WTC11 (cell line): Measurements from ENCODE around the gene LMCD1. TPM values are rescaled to one million over a fixed set of nuclear protein-coding genes. Genes with fewer than 3 reads are reported as not detected.
"Not testable (repeated sequence)": the region's sequence is repeated elsewhere in the genome, so short reads cannot be mapped to it uniquely, and the experiment has no call there.

Source experiments
- ATAC-seq: fragments of 200-7000 bp; cut with Tn5 transposase; 2 replicates; pipeline ENCODE4 v1.10.0; 2021; ENCODE audit warnings: mild to moderate bottlenecking, moderate library complexity
- CTCF ChIA-PET: fragments of 300-600 bp; sonication (Branson Sonifier 250); formaldehyde crosslinking; loops from one replicate; lab custom pipeline; 2021; ENCODE audit warnings: antibody characterized with exemption; lab: Charles Lee
- POLR2A ChIA-PET: fragments of 350-600 bp; sonication (Branson Sonifier 250); formaldehyde crosslinking; loops from one replicate; lab custom pipeline; 2021; ENCODE audit warnings: antibody characterized with exemption; lab: Charles Lee
- DNase-seq: peaks from one replicate; pipeline ENCODE4 v3.0.0; 2021; ENCODE audit warnings: low spot score
- H3K27ac Mint-ChIP-seq: 2 replicates; pipeline ENCODE4 v1.8.0; 2021; ENCODE audit warnings: mixed read lengths
- H3K27me3 Mint-ChIP-seq: 2 replicates; pipeline ENCODE4 v1.8.0; 2021; ENCODE audit warnings: low read depth, mild to moderate bottlenecking, moderate library complexity, mixed read lengths
- H3K36me3 Mint-ChIP-seq: 2 replicates; pipeline ENCODE4 v1.8.0; 2021; ENCODE audit warnings: mixed read lengths
- H3K4me1 Mint-ChIP-seq: 2 replicates; pipeline ENCODE4 v1.8.0; 2022; ENCODE audit warnings: mixed read lengths
- H3K4me3 Mint-ChIP-seq: 2 replicates; pipeline ENCODE4 v1.8.0; 2021; ENCODE audit warnings: mild to moderate bottlenecking, moderate library complexity, mixed read lengths
- H3K9me3 Mint-ChIP-seq: 2 replicates; pipeline ENCODE4 v1.8.0; 2021; ENCODE audit warnings: mixed read lengths
- ARID4B ChIP-seq: sonication (generic); formaldehyde crosslinking; IDR thresholded peaks from 2 replicates; pipeline ENCODE4 v1.8.0; 2023; ENCODE audit warnings: missing genetic modification reagents, mild to moderate bottlenecking, borderline replicate concordance
- CREB1 ChIP-seq: sonication (generic); formaldehyde crosslinking; IDR thresholded peaks from 2 replicates; pipeline ENCODE4 v1.8.0; 2023; ENCODE audit warnings: mild to moderate bottlenecking, missing genetic modification reagents
- CTCF ChIP-seq: fragments of 200-600 bp; IDR thresholded peaks from 2 replicates; pipeline ENCODE4 v1.8.0; 2022; ENCODE audit warnings: antibody characterized with exemption
- ELF4 ChIP-seq: sonication (generic); formaldehyde crosslinking; IDR thresholded peaks from 2 replicates; pipeline ENCODE4 v1.8.1; 2022; ENCODE audit warnings: low read depth, mild to moderate bottlenecking, moderate library complexity, missing genetic modification reagents
- FOXP1 ChIP-seq: sonication (generic); formaldehyde crosslinking; IDR thresholded peaks from 2 replicates; pipeline ENCODE4 v1.8.0; 2022; ENCODE audit warnings: missing genetic modification reagents, mild to moderate bottlenecking, moderate library complexity, borderline replicate concordance
- FOXP4 ChIP-seq: sonication (generic); formaldehyde crosslinking; IDR thresholded peaks from 2 replicates; pipeline ENCODE4 v1.8.0; 2022; ENCODE audit warnings: mild to moderate bottlenecking, missing genetic modification reagents
- GABPB1 ChIP-seq: sonication (generic); formaldehyde crosslinking; IDR thresholded peaks from 2 replicates; pipeline ENCODE4 v1.8.1; 2023; ENCODE audit warnings: mild to moderate bottlenecking, missing genetic modification reagents
- GRHL2 ChIP-seq: fragments of 250-450 bp; sonication (Bioruptor Pico); IDR thresholded peaks from 2 replicates; pipeline ENCODE4 v1.8.0; 2022; ENCODE audit warnings: mild to moderate bottlenecking, moderate library complexity; ENCODE audit not compliant: insufficient replicate concordance, severe bottlenecking
- MXD4 ChIP-seq: fragments of 250-450 bp; sonication (Bioruptor Pico); IDR thresholded peaks from 2 replicates; pipeline ENCODE4 v1.8.0; 2021; ENCODE audit warnings: mild to moderate bottlenecking, moderate library complexity, borderline replicate concordance
- PRRX2 ChIP-seq: fragments of 250-450 bp; sonication (Bioruptor Pico); IDR thresholded peaks from 2 replicates; pipeline ENCODE4 v1.8.0; 2021; ENCODE audit warnings: mild to moderate bottlenecking
- RELA ChIP-seq: sonication (generic); formaldehyde crosslinking; IDR thresholded peaks from 2 replicates; pipeline ENCODE4 v1.8.1; 2022; ENCODE audit warnings: missing genetic modification reagents, mild to moderate bottlenecking, borderline replicate concordance
- RORB ChIP-seq: fragments of 250-450 bp; sonication (Bioruptor Pico); IDR thresholded peaks from 2 replicates; pipeline ENCODE4 v1.9.0; 2021; ENCODE audit warnings: mild to moderate bottlenecking
- SOX15 ChIP-seq: fragments of 250-450 bp; sonication (Bioruptor Pico); IDR thresholded peaks from 2 replicates; pipeline ENCODE4 v1.9.0; 2021; ENCODE audit warnings: mild to moderate bottlenecking
- SP1 ChIP-seq: sonication (generic); formaldehyde crosslinking; conservative IDR thresholded peaks from 2 replicates; pipeline ENCODE4 v1.8.1; 2022; ENCODE audit warnings: missing genetic modification reagents
- TCF7 ChIP-seq: sonication (generic); formaldehyde crosslinking; IDR thresholded peaks from 2 replicates; pipeline ENCODE4 v1.8.0; 2022; ENCODE audit warnings: mild to moderate bottlenecking, low read depth, missing genetic modification reagents, moderate library complexity
- ZBTB43 ChIP-seq: sonication (generic); formaldehyde crosslinking; IDR thresholded peaks from 2 replicates; pipeline ENCODE4 v1.8.1; 2023; ENCODE audit warnings: mild to moderate bottlenecking, missing genetic modification reagents
- ZNF232 ChIP-seq: sonication (generic); formaldehyde crosslinking; IDR thresholded peaks from 2 replicates; pipeline ENCODE4 v1.8.0; 2022; ENCODE audit warnings: mild to moderate bottlenecking, missing genetic modification reagents
- ZNF396 ChIP-seq: fragments of 250-450 bp; sonication (Bioruptor Pico); IDR thresholded peaks from 2 replicates; pipeline ENCODE4 v1.8.0; 2021; ENCODE audit warnings: mild to moderate bottlenecking, moderate library complexity, borderline replicate concordance
- ZNF532 ChIP-seq: fragments of 250-450 bp; sonication (Bioruptor Pico); IDR thresholded peaks from 2 replicates; pipeline ENCODE4 v1.9.0; 2021; ENCODE audit warnings: mild to moderate bottlenecking, borderline replicate concordance
- total RNA-seq: library from RNA; stranded (reverse); gene quantifications from 3 replicates; pipeline ENCODE4 v1.2.3, GENCODE V29; 2021

LMCD1 gene
- total RNA-seq, 1 experiment from 2014 or later = 12.5 TPM

- H3K36me3 Mint-ChIP-seq = no peaks in the 10 kb centered on the region
- H3K4me1 Mint-ChIP-seq = peaks cover 6% of the 10 kb centered on the region
- TF ChIP-seq ZNF396 (CRISPR knock-in tag) = no peak
- TF ChIP-seq ZNF232 (CRISPR knock-in tag) = no peak
- TF ChIP-seq PRRX2 (CRISPR knock-in tag) = no peak
- TF ChIP-seq MXD4 (CRISPR knock-in tag) = no peak
- TF ChIP-seq, all 79 proteins: peak for 0
- DNase-seq = no peak
- Mint-ChIP-seq H3K27ac (peak overlapping the region; percentile 47; the same call in 1 of the 2 replicates), H3K4me3 (no peak overlapping the region), H3K27me3 (no peaks in the 10 kb centered on the region), H3K9me3 (no peaks in the 10 kb centered on the region)
- ATAC-seq = no peak
- ChIA-PET POLR2A (no interaction called here), CTCF (no interaction called here)
These were observed 78.3 kb downstream of the LMCD1 start for GRCh38 chr3:8579943-8580342.

- H3K9me3 Mint-ChIP-seq, H3K27me3 Mint-ChIP-seq, ATAC-seq, H3K27ac Mint-ChIP-seq, DNase-seq, H3K4me3 Mint-ChIP-seq, CTCF ChIA-PET, H3K36me3 Mint-ChIP-seq, H3K4me1 Mint-ChIP-seq: not testable (repeated sequence)
- POLR2A ChIA-PET = interaction anchor here (0.7 kb wide), 1 partner anchor 1674 kb away, joined by 3 read pairs; no protein-coding TSS in a partner anchor
These were observed 78.8 kb downstream of the LMCD1 start for GRCh38 chr3:8580434-8580833.

- Mint-ChIP-seq H3K4me3 (no peak overlapping the region), H3K36me3 (no peaks in the 10 kb centered on the region), H3K4me1 (peaks cover 6% of the 10 kb centered on the region), H3K9me3 (no peaks in the 10 kb centered on the region), H3K27ac (no peak overlapping the region), H3K27me3 (no peaks in the 10 kb centered on the region)
- ATAC-seq (no peak), DNase-seq (no peak)
- POLR2A ChIA-PET = no interaction called here
- CTCF ChIA-PET = no interaction called here
- TF ChIP-seq RELA = no peak
- no peak for TF ChIP-seq ZNF532
- TF ChIP-seq SP1 (CRISPR knock-in tag) = no peak
- TF ChIP-seq ARID4B (CRISPR knock-in tag) = no peak
- no peak for TF ChIP-seq SOX15 (CRISPR knock-in tag)
- no peak for TF ChIP-seq FOXP4 (CRISPR knock-in tag)
- TF ChIP-seq TCF7 = no peak
- no peak for TF ChIP-seq GRHL2 (CRISPR knock-in tag)
- no peak for TF ChIP-seq CTCF
- TF ChIP-seq CREB1 (CRISPR knock-in tag) = no peak
- TF ChIP-seq ZBTB43 (CRISPR knock-in tag) = no peak
- TF ChIP-seq RORB (CRISPR knock-in tag) = no peak
- TF ChIP-seq GABPB1 = no peak
- no peak for TF ChIP-seq FOXP1 (CRISPR knock-in tag)
- no peak for TF ChIP-seq ELF4 (CRISPR knock-in tag)
These were observed 79.8 kb downstream of the LMCD1 start for GRCh38 chr3:8581373-8581772.
